GM18861 (cell line): ENCODE results near the gene ST3GAL4.
"Not testable (repeated sequence)": the region's sequence is repeated elsewhere in the genome, so short reads cannot be mapped to it uniquely, and the experiment has no call there.

Experiments used
- ATAC-seq: cut with Tn5 transposase; IDR thresholded peaks from one replicate; pipeline ENCODE4 v1.9.1; 2021; ENCODE audit not compliant: unreplicated experiment

Gene ST3GAL4

DNA sequence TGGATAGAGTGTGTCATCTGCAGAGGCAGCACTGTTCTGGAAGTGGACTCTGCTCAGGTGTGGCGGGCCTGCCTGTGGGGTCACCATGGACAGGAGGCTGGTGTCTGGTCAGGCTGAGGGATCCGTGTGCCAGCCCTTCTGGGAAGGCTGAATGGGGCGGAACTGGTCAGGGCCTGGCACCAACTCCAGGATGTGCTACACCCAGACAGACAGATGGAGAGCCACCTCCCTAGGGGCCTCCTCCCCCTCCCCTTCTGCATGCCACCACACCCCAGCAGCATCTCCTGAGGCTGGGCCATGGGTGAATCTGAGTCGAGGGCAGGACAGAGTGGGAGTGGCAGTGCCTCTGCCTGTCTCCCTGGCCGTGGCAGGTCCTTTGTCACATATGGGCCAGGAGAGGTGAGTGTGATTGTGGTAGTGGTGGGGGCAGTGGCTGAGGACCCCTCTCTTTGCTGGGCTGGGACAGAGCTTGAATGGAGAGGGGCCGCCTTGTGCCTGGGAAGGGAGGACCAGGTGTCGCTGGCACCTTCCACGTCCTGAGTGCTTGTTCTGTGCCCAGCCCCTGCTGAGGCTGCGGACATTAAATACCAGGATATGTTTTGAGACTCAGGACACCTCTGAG, 29.1 kb downstream of the ST3GAL4 start:
- no peak for ATAC-seq

DNA sequence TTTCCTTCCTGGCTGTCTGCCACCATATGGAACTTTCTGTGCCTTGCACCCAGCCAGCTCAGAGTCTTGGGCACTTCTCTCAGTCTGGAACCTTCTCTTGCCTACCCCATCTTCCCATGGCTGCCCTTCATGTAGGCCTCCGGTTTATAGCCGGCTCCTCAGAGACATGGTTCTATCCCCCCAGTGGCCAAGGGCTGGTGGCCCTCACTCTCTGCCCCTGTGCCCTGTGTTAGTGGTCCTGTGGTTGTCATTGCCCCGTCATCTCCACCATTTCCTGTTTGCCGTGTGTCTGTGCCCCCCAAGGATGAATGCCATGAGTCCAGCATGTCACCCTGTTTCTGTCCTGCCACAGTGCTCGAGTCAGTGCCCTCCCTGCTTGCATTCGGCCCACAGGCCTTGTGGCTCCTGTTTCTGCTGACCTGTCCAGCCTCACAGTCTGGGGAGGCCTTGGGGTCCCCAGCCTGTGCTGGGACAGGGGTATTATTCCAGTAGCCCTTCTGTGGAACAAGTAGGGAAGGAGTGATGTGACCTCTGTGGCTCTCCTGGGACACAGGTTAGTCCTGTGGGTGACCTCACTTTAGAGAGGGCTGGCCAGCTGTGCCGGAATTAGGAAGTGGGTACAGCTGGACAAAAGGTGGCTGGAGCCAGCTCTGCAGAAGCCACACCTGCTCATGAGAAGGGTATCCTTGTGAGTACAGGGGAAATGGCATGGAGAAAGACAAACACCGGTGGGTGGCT, 30.7 kb downstream of the ST3GAL4 start:
- ATAC-seq = no peak

DNA sequence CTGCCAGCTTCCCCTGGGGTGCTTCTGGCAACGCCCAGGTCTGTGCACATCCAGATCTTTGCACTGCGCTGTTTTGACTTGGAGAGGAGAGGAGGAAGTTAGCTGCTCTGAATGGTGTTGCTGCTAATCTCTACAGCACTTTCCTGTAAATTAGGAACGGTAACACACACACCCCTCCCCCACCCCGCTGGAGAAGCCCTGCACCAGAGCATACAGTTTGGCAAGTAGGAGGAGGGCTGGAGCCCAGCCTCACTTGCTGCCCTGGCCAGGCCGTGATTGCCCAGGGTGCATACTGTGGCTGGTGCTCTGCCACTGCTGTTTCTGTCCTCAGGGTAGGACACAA, 31.2 kb downstream of the ST3GAL4 start:
- ATAC-seq = not testable (repeated sequence)

DNA sequence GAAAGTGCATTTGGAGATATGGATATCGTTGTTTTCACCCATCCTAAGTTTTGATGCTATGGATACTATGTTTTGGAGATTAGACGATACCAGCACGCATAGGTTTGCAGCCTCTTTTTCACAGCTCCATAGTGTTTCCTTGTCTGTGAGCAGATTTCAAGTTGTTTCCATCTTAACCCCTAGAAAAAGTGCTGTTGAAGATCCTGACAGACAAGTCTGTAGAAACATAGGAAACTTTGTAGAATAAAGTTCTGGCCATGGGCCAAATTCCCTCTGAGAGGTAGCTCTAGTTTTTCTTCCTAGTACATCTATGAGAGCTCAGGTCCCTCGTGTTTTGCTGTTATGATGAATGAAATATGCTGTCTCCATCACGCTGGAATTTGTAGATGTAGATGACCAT, 32.4 kb downstream of the ST3GAL4 start:
- ATAC-seq = no peak

DNA sequence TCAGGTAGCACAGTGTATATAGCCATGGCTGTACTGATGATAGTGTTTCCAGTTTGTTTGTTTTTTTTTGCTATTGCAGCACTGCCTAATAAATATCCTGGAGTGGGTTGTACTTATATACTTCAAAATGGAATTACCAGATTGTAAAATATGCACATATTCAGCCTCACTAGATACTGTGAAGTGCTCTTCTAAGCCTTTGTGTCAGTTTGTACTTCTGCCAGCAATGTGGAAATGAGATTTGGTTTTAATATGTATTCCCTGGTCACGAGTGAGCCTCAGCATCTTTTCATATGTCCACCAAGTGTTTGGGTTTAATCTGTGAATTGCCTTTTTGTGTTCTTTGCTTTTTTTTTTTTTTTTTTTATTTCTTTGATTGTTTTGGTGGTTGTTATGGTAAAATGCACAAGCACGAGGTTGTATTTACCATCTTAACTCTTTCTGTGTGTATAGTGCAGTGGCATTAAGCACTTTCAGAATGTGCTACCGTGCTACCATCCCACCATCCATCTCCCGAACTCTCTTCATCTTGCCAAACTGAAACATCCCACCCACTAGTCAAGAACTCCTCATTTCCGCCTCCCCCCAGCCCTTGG, 34.9 kb downstream of the ST3GAL4 start:
- no peak for ATAC-seq

DNA sequence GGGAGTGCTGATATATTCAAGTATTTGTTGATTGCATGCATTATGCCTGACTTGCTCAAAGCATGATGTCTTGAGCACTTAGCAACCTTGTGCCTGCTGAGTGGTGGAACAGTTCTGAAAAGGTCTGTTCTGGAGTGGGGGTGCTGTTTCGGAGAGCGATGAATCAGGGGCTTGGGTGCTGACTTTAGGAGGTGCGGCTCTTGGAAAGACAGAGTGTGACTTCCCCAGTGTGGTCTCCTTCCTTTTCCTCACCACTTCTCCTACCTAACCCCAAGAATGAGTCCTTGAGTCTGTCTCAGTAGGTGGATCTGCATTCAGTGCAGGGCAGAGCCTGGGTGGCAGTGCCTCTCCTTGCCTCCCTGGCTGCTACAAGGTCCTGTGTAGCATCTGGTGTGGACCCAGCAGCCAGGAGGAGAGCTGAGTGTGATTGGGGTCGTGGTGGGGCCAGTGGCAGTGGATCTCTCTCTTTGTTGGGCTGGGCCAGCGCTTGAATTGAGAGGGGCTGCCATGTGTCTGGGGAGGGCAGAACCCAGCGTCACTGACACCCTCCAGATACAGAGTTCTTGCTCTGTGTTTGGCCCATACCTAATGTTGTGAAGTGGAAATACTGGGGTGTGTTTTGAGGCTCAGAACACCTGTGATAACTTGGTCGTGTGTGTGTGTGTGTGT, 35.9 kb downstream of the ST3GAL4 start:
- no peak for ATAC-seq

DNA sequence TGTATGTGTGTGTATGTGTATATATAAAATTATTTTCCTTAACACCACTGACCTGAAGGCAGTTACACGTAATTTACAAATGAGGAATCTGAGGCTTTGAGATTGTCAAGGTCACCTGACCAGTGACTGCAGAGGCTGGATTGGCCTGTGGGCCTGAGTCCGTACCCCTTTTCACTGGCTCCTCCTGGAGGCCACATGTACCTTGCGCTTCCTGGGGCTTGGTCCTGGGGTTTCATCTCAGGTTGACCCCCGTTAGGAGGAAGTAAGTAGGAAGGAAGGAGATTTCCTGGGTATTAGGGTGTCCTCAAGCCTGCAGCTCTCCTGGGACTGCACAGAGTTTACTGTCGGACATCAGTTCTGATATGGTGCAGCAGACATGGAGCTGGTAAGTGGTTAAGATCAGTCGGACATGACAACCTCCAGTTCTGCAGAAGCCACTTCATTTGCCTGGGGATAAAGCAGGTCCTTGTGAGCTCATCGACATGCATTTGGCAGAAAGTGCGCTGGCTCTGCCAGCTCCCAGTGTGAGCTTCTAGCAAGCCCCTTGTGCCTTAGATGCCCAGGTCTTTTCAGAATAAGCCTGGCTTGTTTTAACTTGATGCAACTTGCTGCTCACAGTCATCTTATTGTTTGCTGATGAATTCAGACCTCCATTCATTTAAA, 36.6 kb downstream of the ST3GAL4 start:
- peak; percentile 90 for ATAC-seq

DNA sequence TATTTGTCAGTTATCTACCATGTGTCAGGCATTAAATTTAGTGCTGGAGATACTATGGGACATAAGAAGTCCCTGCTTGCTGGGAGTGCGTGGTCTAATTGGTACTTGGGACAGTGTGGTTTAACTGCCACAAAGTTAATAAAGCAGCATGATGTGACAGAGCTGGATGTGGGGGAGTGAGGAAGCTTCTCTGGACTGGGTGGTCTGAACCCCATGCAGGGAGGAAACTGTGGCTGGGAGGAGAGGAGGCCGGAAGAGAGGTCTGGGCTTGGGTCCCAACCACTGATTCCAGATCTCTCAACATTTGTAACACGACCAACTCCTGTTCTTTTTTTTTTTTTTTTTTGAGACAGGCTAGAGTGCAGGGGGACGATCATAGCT, 37.1 kb downstream of the ST3GAL4 start:
- peak; percentile 13 for ATAC-seq

DNA sequence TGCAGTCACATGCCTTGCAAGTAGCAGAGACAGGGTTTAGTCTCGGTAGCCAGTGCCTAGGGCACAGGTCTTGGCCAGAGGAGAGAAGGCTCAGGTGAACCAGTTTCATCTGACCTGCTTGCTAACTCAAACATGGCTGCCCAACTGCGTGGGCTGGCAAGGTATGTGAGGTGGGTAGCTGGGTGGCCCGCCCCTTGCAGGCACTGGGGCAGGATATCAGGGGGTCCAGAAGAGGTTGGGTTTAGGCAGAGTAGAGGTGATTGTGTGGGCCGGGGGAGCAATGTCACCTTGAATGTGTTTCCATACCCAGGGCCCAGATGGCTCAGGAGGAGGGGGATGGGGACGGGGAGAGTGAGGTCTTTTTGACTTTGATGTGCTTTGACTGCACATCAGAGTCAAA, 37.7 kb downstream of the ST3GAL4 start:
- no peak for ATAC-seq

DNA sequence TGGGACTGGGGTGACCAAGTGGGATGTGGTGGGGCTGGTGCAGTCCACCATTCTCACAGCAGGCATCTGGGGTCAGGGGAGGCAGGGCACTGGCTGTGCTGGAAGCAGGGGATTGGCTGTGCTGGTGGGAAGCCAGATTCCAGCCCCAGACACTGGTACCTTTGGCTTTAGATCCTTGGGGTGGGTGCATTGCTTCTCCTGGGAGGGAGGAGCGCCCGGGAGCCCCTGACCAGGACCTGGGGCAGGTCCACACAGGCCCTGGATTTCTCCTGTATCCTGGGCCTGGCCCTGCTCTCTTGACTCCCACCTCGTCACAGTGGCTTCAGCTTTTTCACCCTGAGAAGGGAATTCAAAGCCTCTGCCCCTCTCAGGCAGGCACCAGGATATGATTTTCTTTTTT, 38.5 kb downstream of the ST3GAL4 start:
- ATAC-seq = no peak

DNA sequence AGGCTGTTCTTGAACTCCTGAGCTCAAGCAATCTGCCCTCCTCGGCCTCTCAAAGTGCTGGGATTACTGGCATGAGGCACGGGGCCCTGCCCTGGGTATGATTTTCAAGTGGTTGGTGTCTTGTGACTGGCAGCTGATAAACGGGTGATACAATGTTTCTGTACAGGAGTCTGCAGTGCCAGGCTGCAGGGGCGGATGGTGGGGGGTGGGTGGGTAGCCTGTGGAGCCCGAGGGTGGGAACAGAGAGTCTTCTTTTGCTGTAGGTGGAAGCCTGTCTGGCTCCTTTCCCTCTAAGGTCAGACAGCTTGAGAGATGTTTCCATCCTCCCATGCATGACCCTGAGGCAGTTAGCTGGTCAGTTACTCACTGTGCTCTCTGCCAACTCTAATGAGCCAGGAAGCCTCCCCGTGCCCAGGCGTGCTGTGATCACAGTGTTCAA, 39.2 kb downstream of the ST3GAL4 start:
- ATAC-seq = not testable (repeated sequence)

DNA sequence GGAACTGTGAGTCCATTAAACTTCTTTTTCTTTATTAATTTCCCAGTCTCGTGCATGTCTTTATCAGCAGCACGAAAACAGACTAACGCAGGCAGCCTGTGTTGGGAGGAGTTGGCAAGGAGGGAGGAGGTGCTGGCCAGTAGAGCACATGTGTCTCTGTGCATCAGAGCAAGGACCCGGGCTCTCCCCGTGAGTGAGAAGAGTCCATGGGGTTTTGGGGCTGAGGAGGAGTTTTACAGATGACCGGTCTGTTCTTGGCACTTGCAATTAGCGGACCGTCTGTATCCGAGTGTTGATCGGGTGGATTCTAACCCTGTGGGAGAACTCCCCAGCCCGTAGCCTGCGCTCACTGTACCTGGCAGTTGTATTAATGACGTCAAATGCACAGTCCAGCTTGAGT, 40.3 kb downstream of the ST3GAL4 start:
- not testable (repeated sequence) for ATAC-seq

DNA sequence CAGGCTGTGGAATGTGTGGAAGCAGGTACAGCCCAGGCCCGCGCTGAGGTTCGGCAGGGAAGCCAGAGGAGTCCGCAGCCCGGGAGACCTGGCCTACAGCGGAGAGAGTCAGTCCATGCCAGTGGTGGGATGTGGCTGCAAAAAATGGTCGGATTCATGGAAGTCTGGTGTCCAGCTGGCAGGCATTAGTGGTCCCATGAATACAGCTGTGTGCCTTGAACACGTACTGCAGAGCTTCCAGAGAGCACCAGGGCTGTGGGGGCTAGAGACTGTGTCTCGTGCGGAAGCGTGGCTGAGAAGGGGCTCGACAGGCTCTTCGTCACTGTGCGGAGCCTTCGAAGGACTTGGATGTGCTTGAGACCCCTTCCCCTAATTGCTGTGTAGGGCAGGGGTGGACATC, 40.8 kb downstream of the ST3GAL4 start:
- not testable (repeated sequence) for ATAC-seq

DNA sequence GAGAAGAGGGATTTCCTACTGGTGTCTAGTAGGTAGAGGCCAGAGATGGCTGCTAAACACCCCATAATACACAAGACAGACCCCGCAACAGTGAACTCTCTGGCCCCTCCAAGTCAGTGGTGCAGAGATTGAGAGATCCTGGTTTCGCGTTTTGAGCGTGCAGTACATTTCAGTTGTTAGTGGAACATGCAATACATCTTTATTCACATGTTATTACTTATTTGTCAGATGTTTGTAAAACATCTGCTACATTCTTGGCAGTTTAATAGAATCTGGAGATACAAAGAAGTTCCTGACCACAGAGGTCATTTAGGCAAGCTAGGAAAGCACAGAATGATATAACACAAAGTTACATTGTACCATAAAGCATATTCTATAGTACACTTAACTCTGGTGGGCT, 41.5 kb downstream of the ST3GAL4 start:
- no peak for ATAC-seq

DNA sequence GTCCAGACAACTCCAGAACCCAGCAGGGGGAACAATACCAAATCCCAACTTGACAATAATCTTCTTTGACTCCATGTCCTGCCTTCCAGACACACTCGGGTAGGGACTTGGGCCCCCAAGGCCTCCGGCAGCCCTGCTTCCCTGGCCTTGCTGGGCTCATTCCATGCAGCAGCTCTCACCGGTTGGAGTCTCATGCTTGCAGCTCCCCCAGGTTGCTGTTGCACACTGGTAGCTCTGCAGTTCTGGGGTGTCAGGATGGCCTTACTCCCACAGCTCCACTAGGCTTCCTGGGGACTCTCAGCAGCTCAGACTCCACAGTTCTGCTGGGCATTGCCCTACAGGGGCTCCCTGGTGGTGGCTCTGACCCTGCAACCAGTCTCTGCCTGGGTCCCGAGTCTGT, 42.8 kb downstream of the ST3GAL4 start:
- no peak for ATAC-seq

DNA sequence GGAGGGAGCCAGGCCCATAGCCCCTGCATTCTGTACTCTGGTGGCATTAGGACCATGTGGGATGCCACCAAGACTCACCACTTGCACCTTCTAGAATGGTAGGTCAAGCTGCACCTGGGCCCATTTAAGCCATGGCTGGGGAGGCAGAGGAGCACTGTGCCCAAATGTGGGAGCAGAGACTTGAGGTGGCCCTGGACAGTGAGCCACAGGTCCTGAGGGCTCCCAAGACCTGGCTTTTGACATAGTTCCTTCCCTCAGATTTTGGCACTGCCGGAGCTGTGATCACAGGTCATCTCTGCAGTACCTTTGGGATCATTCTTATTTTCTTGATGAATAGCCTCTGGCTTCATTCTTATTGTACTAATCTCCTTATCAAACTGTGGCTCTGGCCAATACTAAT, 43.2 kb downstream of the ST3GAL4 start:
- no peak for ATAC-seq

DNA sequence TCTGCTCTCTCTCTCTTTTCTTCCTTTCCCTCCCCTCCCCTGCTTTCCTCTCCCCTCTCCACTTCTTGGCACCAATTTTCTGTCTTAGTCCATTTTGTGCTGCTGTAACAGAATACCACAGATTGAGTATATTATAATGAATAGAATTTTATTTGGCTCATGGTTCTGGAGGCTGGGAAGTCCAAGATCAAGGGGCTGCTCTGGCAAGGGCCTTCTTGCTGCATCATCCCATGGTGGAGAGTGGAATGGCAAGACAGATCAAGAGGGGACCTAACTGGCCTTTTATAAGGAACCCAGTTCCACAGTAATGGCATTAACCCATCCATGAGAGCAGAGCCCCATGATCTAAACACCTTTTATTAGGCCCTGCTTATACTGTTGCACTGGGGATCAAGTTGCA, 44.5 kb downstream of the ST3GAL4 start:
- no peak for ATAC-seq

DNA sequence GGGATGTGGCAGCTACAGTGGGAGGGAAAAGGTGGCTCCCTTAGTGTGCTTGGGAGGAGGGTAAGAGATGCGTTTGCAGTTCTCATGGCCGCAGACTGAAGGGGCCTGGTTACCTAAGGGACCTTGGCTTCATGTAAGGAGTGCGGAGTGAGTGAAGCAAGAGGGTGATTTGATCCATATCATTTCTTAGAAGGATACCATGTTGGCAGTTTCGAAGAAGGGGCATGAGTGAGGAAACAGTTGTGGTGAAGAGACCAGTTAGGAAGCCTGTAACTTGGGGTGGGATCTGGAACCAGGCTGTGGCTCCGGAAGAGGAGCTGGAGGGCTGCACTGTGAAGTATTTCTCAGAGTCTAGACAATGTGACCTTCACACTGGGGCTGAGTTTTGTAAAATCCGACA, 45.0 kb downstream of the ST3GAL4 start:
- ATAC-seq = no peak

DNA sequence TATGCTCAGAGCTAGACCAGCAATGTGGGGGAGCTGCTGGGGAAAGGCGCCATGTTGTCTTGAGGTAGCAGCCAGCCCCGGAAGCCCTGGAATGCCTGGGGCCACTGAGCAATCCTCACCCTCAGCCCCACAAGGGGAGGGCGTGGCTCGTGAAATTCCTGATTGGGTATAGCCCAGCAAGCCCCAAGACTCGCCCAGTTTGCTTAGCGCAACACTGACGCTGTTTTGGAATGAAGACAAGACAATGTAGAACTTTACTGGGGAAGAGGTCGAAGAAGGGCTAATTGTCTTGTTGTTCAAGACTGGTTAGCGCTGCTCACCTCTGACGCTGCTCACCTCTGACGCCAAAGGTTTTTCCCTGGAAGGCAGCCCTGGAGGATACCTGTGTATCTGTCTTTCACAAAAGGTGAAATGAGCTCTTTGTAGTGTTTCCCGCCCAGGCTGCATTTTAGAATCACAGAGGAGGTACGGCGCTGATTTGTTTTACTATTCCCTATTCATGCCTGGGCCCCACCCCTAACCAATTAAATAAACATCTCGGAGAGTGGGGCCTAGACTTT, 47.6 kb downstream of the ST3GAL4 start:
- no peak for ATAC-seq

DNA sequence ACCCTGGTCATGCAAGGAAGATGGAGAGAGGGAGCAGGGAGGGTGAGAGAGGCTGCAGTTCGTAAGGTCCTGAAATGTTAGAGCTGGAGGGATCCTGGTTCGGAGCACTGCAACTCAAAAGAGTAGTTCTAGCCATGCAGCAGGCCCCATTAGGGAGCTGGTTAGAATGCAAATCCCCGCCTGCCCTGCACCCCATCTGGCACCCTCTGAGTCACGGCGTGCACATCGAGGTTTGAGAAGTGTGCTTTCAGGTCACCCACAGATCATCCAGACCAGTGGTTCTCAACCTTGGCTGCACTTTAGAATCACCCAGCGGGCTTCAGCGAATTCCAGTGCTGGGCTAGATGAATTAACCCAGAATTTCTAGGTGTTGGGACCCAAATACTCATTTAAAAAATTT, 48.2 kb downstream of the ST3GAL4 start:
- peak; percentile 97 for ATAC-seq

DNA sequence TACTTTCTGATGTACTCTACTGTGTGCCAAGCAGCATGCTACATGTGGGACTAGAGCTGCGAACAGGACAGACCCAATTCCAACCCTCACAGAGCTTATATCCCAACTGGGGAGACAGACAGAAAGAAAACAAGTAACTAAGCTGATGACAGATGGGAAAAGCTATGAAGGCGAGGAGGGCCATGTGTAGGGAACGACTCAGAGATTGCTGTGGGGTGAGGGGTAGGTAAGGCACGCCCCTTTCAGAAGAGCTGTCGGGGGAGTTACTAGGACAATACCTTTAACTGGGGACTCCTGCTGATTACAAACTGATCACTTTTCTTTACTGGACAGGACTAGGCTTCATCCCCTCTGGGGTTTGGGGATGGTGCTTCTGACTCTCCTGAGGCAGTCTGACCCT, 48.9 kb downstream of the ST3GAL4 start:
- no peak for ATAC-seq
